Measurements from ENCODE around the gene CTDSPL.

- TF ChIP-seq POLR2A (IDR thresholded peaks at IDR 0.05) = no peak
- peak in 1 of 4 donors; percentile 9 for TF ChIP-seq POLR2AphosphoS5 (IDR thresholded peaks at IDR 0.05)
- TF ChIP-seq, protein P1, sequence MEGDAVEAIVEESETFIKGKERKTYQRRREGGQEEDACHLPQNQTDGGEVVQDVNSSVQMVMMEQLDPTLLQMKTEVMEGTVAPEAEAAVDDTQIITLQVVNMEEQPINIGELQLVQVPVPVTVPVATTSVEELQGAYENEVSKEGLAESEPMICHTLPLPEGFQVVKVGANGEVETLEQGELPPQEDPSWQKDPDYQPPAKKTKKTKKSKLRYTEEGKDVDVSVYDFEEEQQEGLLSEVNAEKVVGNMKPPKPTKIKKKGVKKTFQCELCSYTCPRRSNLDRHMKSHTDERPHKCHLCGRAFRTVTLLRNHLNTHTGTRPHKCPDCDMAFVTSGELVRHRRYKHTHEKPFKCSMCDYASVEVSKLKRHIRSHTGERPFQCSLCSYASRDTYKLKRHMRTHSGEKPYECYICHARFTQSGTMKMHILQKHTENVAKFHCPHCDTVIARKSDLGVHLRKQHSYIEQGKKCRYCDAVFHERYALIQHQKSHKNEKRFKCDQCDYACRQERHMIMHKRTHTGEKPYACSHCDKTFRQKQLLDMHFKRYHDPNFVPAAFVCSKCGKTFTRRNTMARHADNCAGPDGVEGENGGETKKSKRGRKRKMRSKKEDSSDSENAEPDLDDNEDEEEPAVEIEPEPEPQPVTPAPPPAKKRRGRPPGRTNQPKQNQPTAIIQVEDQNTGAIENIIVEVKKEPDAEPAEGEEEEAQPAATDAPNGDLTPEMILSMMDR (IDR thresholded peaks at IDR 0.05) = no peak
- TF ChIP-seq EP300 (IDR thresholded peaks at IDR 0.05) = no peak
Measured at GRCh38 chr3:37897763-37898162, 36.1 kb downstream of the CTDSPL start.

Data from sigmoid colon (tissue), 4 donors.